Right lobe of liver (tissue), 6 donors: ENCODE measurements around the gene FAM149B1. TPM values are rescaled to one million over a fixed set of nuclear protein-coding genes. Genes with fewer than 3 reads are reported as not detected.
A peak's percentile ranks its signal among the peaks of the same experiment; 100 is the strongest.
"Not testable (repeated sequence)": the region's sequence is repeated elsewhere in the genome, so short reads cannot be mapped to it uniquely, and the experiment has no call there.

ENCODE experiments used
- ATAC-seq, 4 donors: fragments of 200-7000 bp; cut with Tn5 transposase; one replicate each; pipeline ENCODE4 v1.9.1; 2020; ENCODE audit warnings: mild to moderate bottlenecking in 4 of 4, moderate library complexity in 4 of 4
- DNase-seq, 3 donors: peaks; one replicate each; pipeline ENCODE4 v3.0.0-alpha.2; 2020
- H3K27ac ChIP-seq, 3 donors: fragments of 200-600 bp; one replicate each; pipeline ENCODE4 v1.8.0; 2022
- H3K27me3 ChIP-seq, 2 donors: fragments of 200-600 bp; one replicate each; pipeline ENCODE4 v1.8.0; 2022
- H3K36me3 ChIP-seq, 4 donors: fragments of 200-600 bp; sonication (generic) in 1 of 4; one replicate each; pipeline versions ENCODE4 v1.5.1 to v1.8.0; 2017 to 2022; ENCODE audit warnings: control low read depth in 1 of 4
- H3K4me1 ChIP-seq, 4 donors: fragments of 200-600 bp; sonication (generic) in 1 of 4; one replicate each; pipeline versions ENCODE4 v1.5.1 to v1.8.0; 2017 to 2022; ENCODE audit warnings: control low read depth in 1 of 4
- H3K4me3 ChIP-seq, 3 donors: fragments of 200-600 bp; one replicate each; pipeline ENCODE4 v1.8.0; 2022
- H3K9me3 ChIP-seq, 4 donors: fragments of 200-600 bp; sonication (generic) in 1 of 4; one replicate each; pipeline versions ENCODE4 v1.5.1 to v1.8.0; 2017 to 2022; ENCODE audit warnings: control low read depth in 1 of 4
- POLR2A ChIP-seq: fragments of 450-650 bp; IDR thresholded peaks from one replicate; pipeline ENCODE4 v1.6.1; 2017; ENCODE audit warnings: antibody characterized with exemption, mild to moderate bottlenecking
- WGBS: methylation state at CpG from one replicate; pipeline ENCODE4 v1.1.6; 2018; ENCODE audit warnings: low coverage, low lambda C conversion rate; ENCODE audit not compliant: insufficient coverage; ENCODE audit errors: missing lambda C conversion rate; 5-methylcytosine and 5-hydroxymethylcytosine counted together
- intact Hi-C, 2 donors: fragments of 100-400 bp; cut with DNase I; formaldehyde crosslinking; loops; one replicate each; pipeline versions ENCODE4 v1.11.2 to v1.14.1; 2022
- total RNA-seq, 6 experiments: library from RNA; depleted of rRNA in 2 of 6; stranded (reverse); fragments of >200 nt in 2 of 6; fragmentation: NEBNext Ultra II Directional in 3 of 6; extraction: Animal tissue kit (Norgen Biotek cat#: 25700) in 3 of 6; gene quantifications; one replicate each; pipeline versions ENCODE4 v1.1.0 to v1.2.4, GENCODE V29; 2016 to 2023
- TF ChIP-seq, protein P1 (sequence below), 4 donors: fragments of 200-600 bp in 3 of 4; fragments of 450-650 bp in 1 of 4; IDR thresholded peaks; one replicate each; pipeline versions ENCODE4 v1.5.1 to v1.8.0; 2016 to 2022; ENCODE audit warnings: antibody characterized with exemption in 4 of 4, mild to moderate bottlenecking in 2 of 4
- donor health status: DM: no; HTN: yes; CAD: no.
- donor health status: DM: no; HTN: no; CAD: no.
- donor health status: DM: no; HTN: no; CAD: no.
- donor health status: DM: no; HTN: yes; CAD: no.
- donor health status: DM: no; HTN: yes; CAD: no.

FAM149B1 gene
- total RNA-seq, 6 experiments from 2014 or later, result 9.2 to 19.9 (median 13.8) TPM

DNA sequence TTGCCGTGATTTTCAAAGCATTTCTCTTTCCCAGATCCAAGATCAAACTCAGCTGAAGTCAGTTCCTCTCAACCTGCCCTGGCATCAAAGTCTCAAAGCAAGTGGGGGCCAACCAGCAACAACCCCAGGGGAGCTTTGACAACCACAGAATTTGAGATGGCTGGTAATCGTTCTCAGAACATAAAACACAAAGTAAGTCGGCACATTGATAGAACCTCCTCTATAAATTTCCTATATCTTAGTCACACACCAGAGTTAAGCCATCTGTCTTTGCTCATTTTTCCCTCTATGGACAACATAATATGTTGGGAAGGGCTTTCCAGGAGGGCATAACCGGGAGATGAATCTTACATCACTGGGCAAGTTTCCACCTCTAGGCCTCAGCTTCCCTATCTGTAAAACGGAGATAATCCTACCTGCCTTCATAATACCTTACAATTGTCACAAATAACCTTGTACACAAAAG is 80.4 kb downstream of the FAM149B1 start:
- DNase-seq (no peak), ATAC-seq (no peak)
- TF ChIP-seq, protein P1, sequence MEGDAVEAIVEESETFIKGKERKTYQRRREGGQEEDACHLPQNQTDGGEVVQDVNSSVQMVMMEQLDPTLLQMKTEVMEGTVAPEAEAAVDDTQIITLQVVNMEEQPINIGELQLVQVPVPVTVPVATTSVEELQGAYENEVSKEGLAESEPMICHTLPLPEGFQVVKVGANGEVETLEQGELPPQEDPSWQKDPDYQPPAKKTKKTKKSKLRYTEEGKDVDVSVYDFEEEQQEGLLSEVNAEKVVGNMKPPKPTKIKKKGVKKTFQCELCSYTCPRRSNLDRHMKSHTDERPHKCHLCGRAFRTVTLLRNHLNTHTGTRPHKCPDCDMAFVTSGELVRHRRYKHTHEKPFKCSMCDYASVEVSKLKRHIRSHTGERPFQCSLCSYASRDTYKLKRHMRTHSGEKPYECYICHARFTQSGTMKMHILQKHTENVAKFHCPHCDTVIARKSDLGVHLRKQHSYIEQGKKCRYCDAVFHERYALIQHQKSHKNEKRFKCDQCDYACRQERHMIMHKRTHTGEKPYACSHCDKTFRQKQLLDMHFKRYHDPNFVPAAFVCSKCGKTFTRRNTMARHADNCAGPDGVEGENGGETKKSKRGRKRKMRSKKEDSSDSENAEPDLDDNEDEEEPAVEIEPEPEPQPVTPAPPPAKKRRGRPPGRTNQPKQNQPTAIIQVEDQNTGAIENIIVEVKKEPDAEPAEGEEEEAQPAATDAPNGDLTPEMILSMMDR (IDR thresholded peaks at IDR 0.05), result no peak
- TF ChIP-seq POLR2A, result no peak
- Histone ChIP-seq H3K27me3 (no peaks in the 10 kb centered on the region), H3K27ac (no peak overlapping the region), H3K4me3 (no peak overlapping the region), H3K4me1 (peaks cover 0 to 23% (median 8%) of the 10 kb centered on the region in 4 donors), H3K9me3 (no peaks in the 10 kb centered on the region), H3K36me3 (peaks cover 0 to 12% (median 2%) of the 10 kb centered on the region in 4 donors)
- WGBS, result 72% methylated on average over 5 of the region's 5 CpGs
- intact Hi-C loops, result no loop called here

DNA sequence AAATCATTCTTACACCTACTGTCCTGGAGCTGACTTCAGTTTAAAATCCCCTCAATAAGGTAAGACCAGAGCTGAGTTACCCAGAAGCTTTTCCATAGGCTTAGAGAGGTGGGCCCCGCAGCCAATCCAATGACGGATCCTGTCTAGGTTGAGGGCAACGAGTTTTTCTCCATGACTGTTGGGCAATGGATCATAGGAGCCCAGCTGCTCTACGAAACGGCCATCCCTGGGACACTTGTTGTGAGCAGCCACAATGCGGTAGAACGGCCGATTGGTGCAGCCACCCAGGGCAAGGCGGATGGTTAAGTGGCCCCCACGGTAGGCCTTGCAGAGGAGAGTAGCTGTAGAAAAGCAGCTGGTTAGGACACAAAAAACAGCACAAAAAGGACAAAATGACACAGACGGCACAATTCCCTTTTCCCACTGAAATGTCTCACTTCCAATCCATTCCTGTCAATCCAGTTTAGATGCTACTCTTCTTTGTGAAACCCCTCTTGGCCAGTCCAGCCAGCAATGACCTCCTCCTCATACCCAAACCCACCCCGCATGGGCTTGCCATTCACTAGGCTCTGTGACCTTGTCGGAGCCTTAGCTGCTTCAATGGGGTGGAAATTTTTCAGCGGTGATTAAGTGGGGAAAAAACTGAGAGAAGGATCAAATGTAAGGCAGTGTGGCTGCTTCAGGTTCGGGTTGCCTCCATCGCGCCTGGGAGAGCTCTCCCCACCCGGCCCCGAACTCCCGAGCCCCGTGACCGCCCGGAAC is 83.9 kb downstream of the FAM149B1 start:
- no peaks in the 10 kb centered on the region for H3K9me3 ChIP-seq
- peak in 1 of 4 donors; percentile 1 for ATAC-seq
- peak overlapping the region; percentile 87 to 94 (median 90) for H3K4me3 ChIP-seq
- H3K27ac ChIP-seq, result peak overlapping the region; percentile 61 to 83 (median 75)
- H3K36me3 ChIP-seq, result peaks cover 0 to 4% (median 0%) of the 10 kb centered on the region in 4 donors
- intact Hi-C loops, result no loop called here
- H3K4me1 ChIP-seq, result peaks cover 0 to 21% (median 8%) of the 10 kb centered on the region in 4 donors
- 23% methylated on average over 7 of the region's 23 CpGs for WGBS
- no peak for DNase-seq
- TF ChIP-seq, protein P1 (IDR thresholded peaks at IDR 0.05), result no peak
- no peak for TF ChIP-seq POLR2A
- H3K27me3 ChIP-seq, result no peaks in the 10 kb centered on the region

DNA sequence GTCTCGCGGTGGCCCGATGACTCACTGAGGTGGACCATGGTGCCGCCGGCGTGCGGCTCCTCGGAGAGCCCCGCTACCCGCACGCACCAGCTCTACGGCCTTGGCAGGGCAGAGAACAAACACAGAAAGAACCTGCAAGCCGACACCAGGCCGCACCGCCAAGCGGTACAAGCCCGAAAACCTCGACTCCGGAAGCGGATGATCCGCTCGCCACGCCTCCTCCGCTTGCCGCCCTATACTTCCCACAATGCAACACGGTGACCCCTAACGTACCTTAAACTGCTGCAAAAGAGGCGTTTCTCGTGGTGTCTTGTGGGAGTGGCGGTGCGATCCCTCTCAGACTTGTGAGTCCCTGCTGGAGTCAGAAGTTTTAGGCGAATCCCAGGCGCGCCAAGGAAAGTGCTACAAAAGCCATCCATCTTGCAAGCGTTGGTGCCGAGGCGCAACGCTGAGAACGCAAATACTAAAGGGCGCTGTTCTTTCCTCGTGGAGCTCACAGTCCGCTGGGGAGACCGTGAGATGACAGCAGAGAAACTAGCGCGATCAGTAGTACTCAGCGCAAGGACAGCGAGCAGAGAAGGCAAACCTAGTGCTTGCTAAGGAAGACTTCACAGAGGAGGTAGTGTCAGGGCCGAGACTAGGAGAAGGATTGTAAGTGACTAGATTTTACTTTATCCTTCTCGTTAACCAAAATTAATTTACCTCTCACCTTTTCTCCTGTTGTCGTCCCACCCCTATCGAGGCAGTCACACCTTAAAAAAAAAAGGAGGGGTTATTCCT is 84.7 kb downstream of the FAM149B1 start, which contains the start of gene MRPS16:
Gene MRPS16 (minus strand): TSS at position 200 of the 780 bp plus-strand sequence. CDS start 162 bp downstream, at position 38.
- Histone ChIP-seq H3K9me3 (no peaks in the 10 kb centered on the region), H3K4me3 (peak within 1 kb of the TSS; percentile 87 to 94 (median 90)), H3K4me1 (peaks cover 0 to 21% (median 8%) of the 10 kb centered on the region in 4 donors), H3K27me3 (no peaks in the 10 kb centered on the region), H3K36me3 (peaks cover 0 to 4% (median 0%) of the 10 kb centered on the region in 4 donors), H3K27ac (peak within 1 kb of the TSS; percentile 61 to 83 (median 75))
- intact Hi-C loops, result no loop called here
- DNase-seq, result peak; percentile 90 to 96 (median 93)
- WGBS, result 0% methylated on average over 33 of the region's 51 CpGs
- ATAC-seq, result peak; percentile 96 to 98 (median 98)
- TF ChIP-seq, protein P1 (IDR thresholded peaks at IDR 0.05), result no peak
- peak; percentile 77 for TF ChIP-seq POLR2A

DNA sequence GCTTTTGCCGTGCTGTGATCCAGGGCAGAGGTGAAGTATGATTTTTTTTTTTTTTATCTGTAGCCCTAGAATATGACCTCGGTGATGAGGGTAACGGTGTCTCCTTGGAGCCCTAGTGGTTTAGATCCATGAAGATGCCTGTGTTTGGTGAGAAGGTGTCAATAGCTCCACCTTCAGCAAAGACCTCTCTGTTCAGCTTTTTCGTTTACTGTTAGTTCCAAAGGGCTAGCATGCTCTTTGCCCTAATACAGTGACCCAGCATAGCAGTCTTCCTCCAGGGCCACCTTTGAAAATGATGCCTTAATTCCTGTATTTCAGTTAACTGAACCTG is 85.3 kb downstream of the FAM149B1 start:
- Histone ChIP-seq H3K27me3 (no peaks in the 10 kb centered on the region), H3K4me1 (peaks cover 0 to 21% (median 8%) of the 10 kb centered on the region in 4 donors), H3K36me3 (peaks cover 0 to 4% (median 0%) of the 10 kb centered on the region in 4 donors), H3K9me3 (no peaks in the 10 kb centered on the region), H3K27ac (peak overlapping the region in 2 of 3 donors; percentile 61 to 83), H3K4me3 (peak overlapping the region; percentile 87 to 94 (median 90))
- 0% methylated on average over 4 of the region's 4 CpGs for WGBS
- ATAC-seq (peak in 3 of 4 donors; percentile 4 to 30 (median 6)), DNase-seq (no peak)
- no peak for TF ChIP-seq POLR2A
- TF ChIP-seq, protein P1 (IDR thresholded peaks at IDR 0.05), result no peak
- intact Hi-C loops, result no loop called here

DNA sequence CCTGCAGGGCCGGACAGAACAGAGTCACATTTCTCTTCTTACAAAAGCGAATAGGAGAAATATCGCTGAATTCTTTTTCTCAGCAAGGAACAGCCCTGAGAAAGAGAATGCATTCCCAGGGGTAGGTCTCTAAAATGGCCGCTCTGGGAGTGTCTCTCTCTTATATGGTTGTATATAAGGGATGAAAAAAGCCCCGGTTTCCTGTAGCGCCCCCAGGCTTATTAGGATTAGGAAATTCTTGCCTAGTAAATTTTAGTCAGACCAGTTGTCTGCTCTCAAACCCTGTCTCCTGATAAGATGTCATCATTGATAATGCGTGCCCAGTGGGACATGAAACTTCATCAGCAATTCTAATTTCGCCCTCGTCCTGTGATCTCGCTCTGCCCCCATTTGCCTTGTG is 90.7 kb downstream of the FAM149B1 start:
- H3K4me1 ChIP-seq, H3K4me3 ChIP-seq, H3K36me3 ChIP-seq, H3K27ac ChIP-seq, H3K9me3 ChIP-seq, intact Hi-C loops, H3K27me3 ChIP-seq, ATAC-seq, DNase-seq: not testable (repeated sequence)
- 97% methylated on average over 10 of the region's 10 CpGs for WGBS
